Fibroblast of villous mesenchyme (primary cell): ENCODE results near the gene ASPRV1. TPM values are rescaled to one million over a fixed set of nuclear protein-coding genes. Genes with fewer than 3 reads are reported as not detected.

Source experiments
- DNase-seq: peaks from one replicate; pipeline ENCODE4 v3.0.0-alpha.2; 2010; ENCODE audit warnings: low read depth
- H3K4me3 ChIP-seq: 2 replicates; pipeline ENCODE4 v1.5.1; 2011; ENCODE audit warnings: low read depth, mild to moderate bottlenecking, low read length
- CTCF ChIP-seq: IDR thresholded peaks from 2 replicates; pipeline ENCODE4 v1.5.1; 2012; ENCODE audit warnings: low read depth, mild to moderate bottlenecking, low read length; ENCODE audit not compliant: insufficient read depth
- total RNA-seq: library from RNA; depleted of rRNA; stranded (reverse); fragments of >200 nt; gene quantifications from 2 replicates; pipeline ENCODE4 v1.2.3, GENCODE V29; 2012

ASPRV1 gene
- total RNA-seq, 1 donor: 0.43 TPM

GRCh38 chr2:69995511-69995910 lies 34.1 kb upstream of the ASPRV1 start:
- TF ChIP-seq CTCF: no peak
- H3K4me3 ChIP-seq: no peak overlapping the region
- no peak for DNase-seq

GRCh38 chr2:69994166-69994565 lies 32.7 kb upstream of the ASPRV1 start:
- no peak overlapping the region for H3K4me3 ChIP-seq
- no peak for TF ChIP-seq CTCF
- no peak for DNase-seq

- H3K4me3 ChIP-seq: no peak overlapping the region
- no peak for TF ChIP-seq CTCF
- DNase-seq: no peak
These were observed 32.3 kb upstream of the ASPRV1 start for GRCh38 chr2:69993708-69994107.

GRCh38 chr2:69993048-69993565 lies 31.7 kb upstream of the ASPRV1 start:
- no peak for DNase-seq
- no peak overlapping the region for H3K4me3 ChIP-seq
- no peak for TF ChIP-seq CTCF

GRCh38 chr2:69992310-69993047 lies 31.0 kb upstream of the ASPRV1 start:
- no peak for DNase-seq
- no peak overlapping the region for H3K4me3 ChIP-seq
- no peak for TF ChIP-seq CTCF

- no peak overlapping the region for H3K4me3 ChIP-seq
- TF ChIP-seq CTCF: no peak
- DNase-seq: no peak
These were observed 28.1 kb upstream of the ASPRV1 start for GRCh38 chr2:69989441-69990105.
